ENCODE results near the gene CRLF1.
"Not testable (repeated sequence)": the region's sequence is repeated elsewhere in the genome, so short reads cannot be mapped to it uniquely, and the experiment has no call there.

The CRLF1 gene

GRCh38 chr19:18593367-18594095 is 13.1 kb downstream of the CRLF1 start:
- TF ChIP-seq CTCF (IDR thresholded peaks at IDR 0.05) = no peak
- peaks cover 7% of the 10 kb centered on the region for H3K27me3 Mint-ChIP-seq (ENCODE audit: low read depth, poor library complexity)
- H3K4me3 Mint-ChIP-seq = peak overlapping the region; percentile 74
- H3K36me3 Mint-ChIP-seq (ENCODE audit: low read depth) = no peaks in the 10 kb centered on the region
- peaks cover 60% of the 10 kb centered on the region for H3K4me1 Mint-ChIP-seq
- no peak for DNase-seq
- H3K9me3 Mint-ChIP-seq = no peaks in the 10 kb centered on the region
- no peak overlapping the region for H3K27ac Mint-ChIP-seq

- not testable (repeated sequence) for H3K4me3 Mint-ChIP-seq; H3K9me3 Mint-ChIP-seq; DNase-seq; H3K36me3 Mint-ChIP-seq (ENCODE audit: low read depth); H3K27ac Mint-ChIP-seq; H3K27me3 Mint-ChIP-seq (ENCODE audit: low read depth, poor library complexity)
- peaks cover 62% of the 10 kb centered on the region for H3K4me1 Mint-ChIP-seq
Observed at GRCh38 chr19:18592732-18593131, 13.9 kb downstream of the CRLF1 start.

GRCh38 chr19:18591735-18592385 is 14.7 kb downstream of the CRLF1 start:
- Mint-ChIP-seq H3K4me3 (no peak overlapping the region), H3K27me3 (ENCODE audit: low read depth, poor library complexity) (peaks cover 8% of the 10 kb centered on the region), H3K36me3 (ENCODE audit: low read depth) (no peaks in the 10 kb centered on the region), H3K4me1 (peaks cover 59% of the 10 kb centered on the region), H3K27ac (peak overlapping the region; percentile 29), H3K9me3 (peaks cover 6% of the 10 kb centered on the region)
- no peak for DNase-seq
- TF ChIP-seq CTCF (IDR thresholded peaks at IDR 0.05) = no peak

- peaks cover 10% of the 10 kb centered on the region for H3K27me3 Mint-ChIP-seq (ENCODE audit: low read depth, poor library complexity)
- peaks cover 46% of the 10 kb centered on the region for H3K4me1 Mint-ChIP-seq
- H3K4me3 Mint-ChIP-seq = peak overlapping the region; percentile 85
- peaks cover 9% of the 10 kb centered on the region for H3K9me3 Mint-ChIP-seq
- peak; percentile 92 for DNase-seq
- H3K27ac Mint-ChIP-seq = peak overlapping the region; percentile 96
- no peaks in the 10 kb centered on the region for H3K36me3 Mint-ChIP-seq (ENCODE audit: low read depth)
- TF ChIP-seq CTCF (IDR thresholded peaks at IDR 0.05) = peak; percentile 62
Observed at GRCh38 chr19:18590273-18591272, 16.0 kb downstream of the CRLF1 start.

- peaks cover 37% of the 10 kb centered on the region for H3K4me1 Mint-ChIP-seq
- TF ChIP-seq CTCF (IDR thresholded peaks at IDR 0.05) = no peak
- peaks cover 18% of the 10 kb centered on the region for H3K27me3 Mint-ChIP-seq (ENCODE audit: low read depth, poor library complexity)
- H3K9me3 Mint-ChIP-seq = peaks cover 9% of the 10 kb centered on the region
- peak overlapping the region; percentile 85 for H3K4me3 Mint-ChIP-seq
- H3K27ac Mint-ChIP-seq = peak overlapping the region; percentile 96
- DNase-seq = peak; percentile 75
- no peaks in the 10 kb centered on the region for H3K36me3 Mint-ChIP-seq (ENCODE audit: low read depth)
Observed at GRCh38 chr19:18589380-18590272, 17.0 kb downstream of the CRLF1 start.
